A549 (cell line): ENCODE results near the gene SNCB. TPM values are rescaled to one million over a fixed set of nuclear protein-coding genes. Genes with fewer than 3 reads are reported as not detected.
A peak's percentile ranks its signal among the peaks of the same experiment; 100 is the strongest.

ENCODE experiments used
- ATAC-seq, 2 experiments: fragments of 200-7000 bp in 1 of 2; fragments of >200 bp in 1 of 2; cut with Nextera tagmentation in 1 of 2; cut with Tn5 transposase in 1 of 2; 3 replicates each; pipeline versions ENCODE4 v1.8.0 to v1.9.1; 2018 to 2020; ENCODE audit warnings: mild to moderate bottlenecking in 1 of 2, moderate library complexity in 1 of 2
- CTCF ChIA-PET: fragments of 300-600 bp; sonication (Branson Sonifier 250); formaldehyde crosslinking; extraction: SDS; loops from one replicate; lab custom pipeline; 2021; ENCODE audit warnings: antibody characterized with exemption, inconsistent platforms; lab: Yijun Ruan, JAX
- POLR2A ChIA-PET: fragments of 350-600 bp; formaldehyde crosslinking; extraction: SDS; loops from one replicate; lab custom pipeline; 2021; ENCODE audit warnings: antibody characterized with exemption, inconsistent platforms; lab: Yijun Ruan, JAX
- DNase-seq, 2 experiments: peaks; one replicate each; pipeline versions ENCODE4 v3.0.0 to v3.0.0-alpha.2; 2011 to 2016; ENCODE audit warnings: low read depth in 1 of 2, low spot score in 1 of 2
- FAIRE-seq: peaks from 2 replicates; lab custom pipeline; 2011; peaks lifted over from hg19 to GRCh38; lab: Jason Lieb, UNC
- H3K27ac ChIP-seq, 2 experiments: fragments of >200 bp; sonication (Bioruptor Twin); formaldehyde crosslinking; 3 replicates each; pipeline ENCODE4 v1.5.1; 2016 to 2017
- H3K4me1 ChIP-seq: fragments of >200 bp; sonication (Bioruptor Twin); formaldehyde crosslinking; 3 replicates; pipeline ENCODE4 v1.6.1; 2016
- H3K4me2 ChIP-seq: fragments of >200 bp; sonication (Bioruptor Twin); formaldehyde crosslinking; 3 replicates; pipeline ENCODE4 v1.6.1; 2016
- H3K4me3 ChIP-seq: fragments of >200 bp; sonication (Bioruptor Twin); formaldehyde crosslinking; 3 replicates; pipeline ENCODE4 v1.5.1; 2016
- H3K9me3 ChIP-seq: fragments of >200 bp; sonication (Bioruptor Twin); formaldehyde crosslinking; 3 replicates; pipeline ENCODE4 v1.6.1; 2016
- ATOH8 ChIP-seq: fragments of 250-450 bp; sonication (Bioruptor Pico); IDR thresholded peaks from 2 replicates; pipeline ENCODE4 v1.5.0; 2020; ENCODE audit warnings: low read depth, mild to moderate bottlenecking, moderate library complexity
- CBX2 ChIP-seq: fragments of 200-600 bp; sonication (generic); IDR thresholded peaks from 2 replicates; pipeline ENCODE4 v1.6.1; 2016; ENCODE audit warnings: low read depth, mild to moderate bottlenecking, borderline replicate concordance
- CBX8 ChIP-seq: fragments of 200-600 bp; sonication (generic); IDR thresholded peaks from 2 replicates; pipeline ENCODE4 v1.6.1; 2016
- CHD2 ChIP-seq: fragments of 150-350 bp; IDR thresholded peaks from 2 replicates; pipeline ENCODE4 v1.6.1; 2014; ENCODE audit warnings: low read length; ENCODE audit not compliant: partially characterized antibody
- CHD4 ChIP-seq: fragments of 200-600 bp; sonication (generic); IDR thresholded peaks from 2 replicates; pipeline ENCODE4 v1.6.1; 2016; ENCODE audit warnings: antibody characterized with exemption, mild to moderate bottlenecking, borderline replicate concordance
- EP300 ChIP-seq, 2 experiments: fragments of >200 bp; sonication (Bioruptor Twin); formaldehyde crosslinking; IDR thresholded peaks; 2 replicates in 1 of 2; 3 replicates in 1 of 2; pipeline ENCODE4 v1.6.1; 2016 to 2017
- FOSB ChIP-seq: fragments of 250-450 bp; sonication (Bioruptor Pico); IDR thresholded peaks from 2 replicates; pipeline ENCODE4 v1.5.0; 2020; ENCODE audit warnings: mild to moderate bottlenecking, moderate library complexity
- GATA3 ChIP-seq: IDR thresholded peaks from 2 replicates; pipeline ENCODE4 v1.6.1; 2012; ENCODE audit warnings: borderline replicate concordance
- HEYL ChIP-seq: fragments of 250-450 bp; sonication (Bioruptor Pico); IDR thresholded peaks from 2 replicates; pipeline ENCODE4 v1.8.0; 2021; ENCODE audit warnings: mild to moderate bottlenecking, moderate library complexity
- HOXA7 ChIP-seq: fragments of 250-450 bp; sonication (Bioruptor Pico); IDR thresholded peaks from 2 replicates; pipeline ENCODE4 v1.5.0; 2020; ENCODE audit warnings: mild to moderate bottlenecking, moderate library complexity
- JUN ChIP-seq, 2 experiments: fragments of >200 bp; sonication (Bioruptor Twin); formaldehyde crosslinking; IDR thresholded peaks; 2 replicates in 1 of 2; 3 replicates in 1 of 2; pipeline ENCODE4 v1.6.1; 2016 to 2017
- JUNB ChIP-seq: fragments of >200 bp; sonication (Bioruptor Twin); formaldehyde crosslinking; IDR thresholded peaks from 2 replicates; pipeline ENCODE4 v1.6.1; 2016
- KDM5A ChIP-seq: fragments of 200-600 bp; sonication (generic); IDR thresholded peaks from 2 replicates; pipeline ENCODE4 v1.6.1; 2016; ENCODE audit warnings: antibody characterized with exemption, mild to moderate bottlenecking
- MAFK ChIP-seq: fragments of 450-650 bp; IDR thresholded peaks from 2 replicates; pipeline ENCODE4 v1.6.1; 2014; ENCODE audit not compliant: partially characterized antibody
- MYC ChIP-seq: IDR thresholded peaks from 2 replicates; pipeline ENCODE4 v1.6.1; 2012; ENCODE audit warnings: mild to moderate bottlenecking, inconsistent platforms, low read length, improper control_type of control experiment, borderline replicate concordance
- NR3C1 ChIP-seq: fragments of >200 bp; sonication (Bioruptor Twin); formaldehyde crosslinking; IDR thresholded peaks from 3 replicates; pipeline ENCODE4 v1.6.1; 2017
- PHF8 ChIP-seq: fragments of 200-600 bp; sonication (generic); IDR thresholded peaks from 2 replicates; pipeline ENCODE4 v1.6.1; 2016; ENCODE audit warnings: low read depth, mild to moderate bottlenecking, antibody characterized with exemption, moderate library complexity, borderline replicate concordance
- POLR2AphosphoS2 ChIP-seq: conservative IDR thresholded peaks from 2 replicates; pipeline ENCODE4 v1.6.1; 2012; ENCODE audit warnings: low read length, improper control_type of control experiment, inconsistent platforms
- RAD21 ChIP-seq, 2 experiments: fragments of >200 bp in 1 of 2; sonication (Bioruptor Twin) in 1 of 2; formaldehyde crosslinking in 1 of 2; IDR thresholded peaks in 1 of 2; conservative IDR thresholded peaks in 1 of 2; 2 replicates in 1 of 2; 3 replicates in 1 of 2; pipeline ENCODE4 v1.6.1; 2012 to 2018; ENCODE audit warnings: inconsistent platforms in 1 of 2
- RNF2 ChIP-seq: fragments of 200-600 bp; sonication (generic); IDR thresholded peaks from 2 replicates; pipeline ENCODE4 v1.6.1; 2016; ENCODE audit warnings: low read depth, mild to moderate bottlenecking, antibody characterized with exemption, moderate library complexity, borderline replicate concordance
- TP53 ChIP-seq: fragments of 250-450 bp; sonication (Bioruptor Pico); IDR thresholded peaks from 2 replicates; pipeline ENCODE4 v1.5.0; 2021; ENCODE audit warnings: mild to moderate bottlenecking, moderate library complexity
- ZFP36 ChIP-seq: fragments of 450-650 bp; IDR thresholded peaks from 2 replicates; pipeline ENCODE4 v1.6.1; 2014; ENCODE audit warnings: borderline replicate concordance; ENCODE audit not compliant: partially characterized antibody
- ZNF302 ChIP-seq: fragments of 250-450 bp; sonication (Bioruptor Pico); IDR thresholded peaks from 2 replicates; pipeline ENCODE4 v1.9.0; 2021; ENCODE audit warnings: inconsistent platforms, mild to moderate bottlenecking, moderate library complexity
- WGBS: methylation state at CpG from one replicate; pipeline ENCODE4 v1.1.6; 2017; ENCODE audit errors: missing lambda C conversion rate; 5-methylcytosine and 5-hydroxymethylcytosine counted together
- polyA plus RNA-seq, 4 experiments: library from polyadenylated mRNA; depleted of rRNA in 3 of 4; stranded (reverse); fragments of >200 nt; fragmentation: RNase III in 1 of 4; extraction: RNeasy Plus Mini Kit Qiagen cat#74134 plus additional on column Dnase treatment in 1 of 4; gene quantifications; 2 replicates in 3 of 4; 3 replicates in 1 of 4; pipeline ENCODE4 v1.2.3, GENCODE V29; 2011 to 2017

Gene SNCB
- polyA plus RNA-seq, 2 of the 4 experiments (the other 2 are of a cell fraction), result 0.37 to 0.74 TPM

GRCh38 chr5:176678584-176678983 is 48.2 kb upstream of the SNCB start (continued):
- no peak for TF ChIP-seq NR3C1
- TF ChIP-seq ZNF302 (CRISPR knock-in tag), result no peak
- TF ChIP-seq HEYL (CRISPR knock-in tag), result no peak
- TF ChIP-seq FOSB (CRISPR knock-in tag), result no peak
- no peak for TF ChIP-seq CBX8
- TF ChIP-seq EP300 (IDR thresholded peaks at IDR 0.05), result no peak
- TF ChIP-seq, all 56 proteins: peak for 0

GRCh38 chr5:176677209-176677939 is 47.0 kb upstream of the SNCB start:
- CTCF ChIA-PET, result interaction anchor here (0.6 to 11.6 kb wide), 6 partner anchors 10 to 265 kb away, joined by 3 to 114 read pairs (median 4); no protein-coding TSS in a partner anchor
- H3K9me3 ChIP-seq, result no peaks in the 10 kb centered on the region
- H3K4me3 ChIP-seq, result no peak overlapping the region
- H3K4me1 ChIP-seq, result peaks cover 17% of the 10 kb centered on the region
- TF ChIP-seq JUNB (no peak), TP53 (no peak), RNF2 (no peak), CHD2 (no peak), RAD21 (conservative IDR thresholded peaks at IDR 0.05 in 1 of 2, IDR thresholded peaks at IDR 0.05 in 1 of 2) (no peak), POLR2AphosphoS2 (no peak), CBX2 (no peak), PHF8 (no peak), NR3C1 (no peak), ZNF302 (CRISPR knock-in tag) (no peak), ZFP36 (no peak), MYC (no peak), CHD4 (no peak), KDM5A (no peak), JUN (IDR thresholded peaks at IDR 0.05) (no peak), HOXA7 (CRISPR knock-in tag) (no peak), ATOH8 (no peak), EP300 (IDR thresholded peaks at IDR 0.05) (no peak)
- 76% methylated on average over 12 of the region's 12 CpGs for WGBS
- DNase-seq, result no peak
- 0 out of 6 replicates have a peak, but pooled peaks of 1 of the 2 experiments have one; percentile 8 for ATAC-seq
- POLR2A ChIA-PET, result no interaction called here
- no peak overlapping the region for H3K4me2 ChIP-seq
- no peak for FAIRE-seq
- peak overlapping the region in 1 of 2 experiments; percentile 56; a peak in 3 of 6 replicates for H3K27ac ChIP-seq

- ATAC-seq (peak; percentile 8 to 24; a peak in 3 of 6 replicates), FAIRE-seq (no peak), DNase-seq (peak; percentile 40 to 54)
- WGBS, result 52% methylated on average over 10 of the region's 10 CpGs
- Histone ChIP-seq H3K27ac (peak overlapping the region; percentile 6 to 56; a peak in 3 of 6 replicates), H3K4me2 (peak overlapping the region; percentile 20; the same call in 1 of the 3 replicates), H3K4me1 (peaks cover 17% of the 10 kb centered on the region), H3K4me3 (no peak overlapping the region), H3K9me3 (no peaks in the 10 kb centered on the region)
- TF ChIP-seq GATA3 (no peak), MAFK (peak; percentile 75)
- POLR2A ChIA-PET, result no interaction called here
- CTCF ChIA-PET, result interaction anchor here (1.8 to 11.6 kb wide), 3 partner anchors 11 to 17 kb away, joined by 6 to 114 read pairs (median 7); no protein-coding TSS in a partner anchor
Observed at GRCh38 chr5:176676361-176676824, 46.1 kb upstream of the SNCB start.
